Ishikawa (cell line): ENCODE measurements around the gene METTL27.

Source experiments
- EGR1 ChIP-seq: IDR thresholded peaks from 2 replicates; pipeline ENCODE4 v1.6.1; 2012
- NFIC ChIP-seq: IDR thresholded peaks from 2 replicates; pipeline ENCODE4 v1.6.1; 2012
- RAD21 ChIP-seq: IDR thresholded peaks from 2 replicates; pipeline ENCODE4 v1.6.1; 2012; ENCODE audit warnings: low read depth
- TAF1 ChIP-seq: IDR thresholded peaks from 2 replicates; pipeline ENCODE4 v1.6.1; 2012; ENCODE audit warnings: low read depth, mild to moderate bottlenecking

DNA sequence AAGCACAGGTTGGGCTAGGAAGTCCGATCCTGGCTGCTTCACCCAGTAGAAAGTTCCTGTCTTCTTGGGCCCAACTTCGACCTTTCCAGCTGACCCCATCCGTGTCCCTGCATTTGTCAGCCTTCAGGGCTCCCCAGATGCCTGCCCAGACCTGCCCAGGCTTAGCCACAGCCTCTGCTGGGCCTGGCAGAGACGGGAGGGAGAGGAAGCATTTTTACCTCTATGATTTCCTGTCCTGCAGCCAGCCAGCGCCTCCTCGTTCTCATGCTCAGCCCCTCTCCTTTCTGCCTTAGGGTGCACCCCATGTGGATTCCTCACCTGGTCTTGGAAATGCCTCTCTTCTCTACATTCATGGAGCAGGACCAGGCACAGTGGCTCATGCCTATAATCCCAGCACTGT, 3.7 kb downstream of the METTL27 start:
- TF ChIP-seq NFIC (no peak), EGR1 (no peak), RAD21 (no peak), TAF1 (no peak)
